CD4-positive, CD25-positive, alpha-beta regulatory T cell (primary cell): ENCODE data around the gene DEAF1. TPM values are rescaled to one million over a fixed set of nuclear protein-coding genes. Genes with fewer than 3 reads are reported as not detected.

ENCODE experiments used
- ATAC-seq, 2 donors: fragments of 150-1000 bp; cut with Tn5 transposase; one replicate each; pipeline ENCODE4 v1.10.0; 2021; ENCODE audit warnings: low read depth in 2 of 2, moderate number of reproducible peaks in 2 of 2, moderate library complexity in 1 of 2
- DNase-seq, 3 donors: peaks; one replicate each; pipeline versions ENCODE4 v3.0.0 to v3.0.0-alpha.2; 2012 to 2022; ENCODE audit warnings: mixed read lengths in 1 of 3
- H3K27ac ChIP-seq: one replicate; pipeline ENCODE4 v1.7.0; 2013; ENCODE audit warnings: mild to moderate bottlenecking, low read length; ENCODE audit not compliant: insufficient read depth, poor library complexity, severe bottlenecking
- H3K27me3 ChIP-seq: one replicate; pipeline ENCODE4 v1.7.0; 2013; ENCODE audit warnings: low read length; ENCODE audit not compliant: control insufficient read depth, insufficient read depth
- H3K36me3 ChIP-seq: one replicate; pipeline ENCODE4 v1.7.0; 2013; ENCODE audit warnings: mild to moderate bottlenecking, low read length, moderate library complexity; ENCODE audit not compliant: control insufficient read depth, insufficient read depth
- H3K4me1 ChIP-seq: 2 replicates; pipeline ENCODE4 v1.7.0; 2013; ENCODE audit warnings: mild to moderate bottlenecking, low read length; ENCODE audit not compliant: insufficient read depth, control insufficient read depth, poor library complexity, severe bottlenecking
- H3K4me3 ChIP-seq: one replicate; pipeline ENCODE4 v1.7.0; 2013; ENCODE audit warnings: low read depth, mild to moderate bottlenecking, low read length, moderate library complexity
- H3K9me3 ChIP-seq, 2 experiments: 1 replicate in 1 of 2; 2 replicates in 1 of 2; pipeline ENCODE4 v1.7.0; 2013; ENCODE audit warnings: low read length in 2 of 2, mild to moderate bottlenecking in 1 of 2, moderate library complexity in 1 of 2; ENCODE audit not compliant: control insufficient read depth in 2 of 2
- H3K27ac Mint-ChIP-seq, 3 donors: one replicate each; pipeline ENCODE4 v1.8.0; 2020 to 2022; ENCODE audit warnings: mild to moderate bottlenecking in 3 of 3, mixed read lengths in 3 of 3, moderate library complexity in 2 of 3
- H3K27me3 Mint-ChIP-seq: one replicate; pipeline ENCODE4 v1.8.0; 2022; ENCODE audit warnings: mild to moderate bottlenecking, mixed read lengths
- H3K36me3 Mint-ChIP-seq: one replicate; pipeline ENCODE4 v1.8.0; 2020; ENCODE audit warnings: mixed read lengths
- H3K4me1 Mint-ChIP-seq, 4 donors: one replicate each; pipeline ENCODE4 v1.8.0; 2020 to 2022; ENCODE audit warnings: mixed read lengths in 4 of 4, mild to moderate bottlenecking in 1 of 4
- H3K4me3 Mint-ChIP-seq, 4 donors: one replicate each; pipeline ENCODE4 v1.8.0; 2020 to 2022; ENCODE audit warnings: mild to moderate bottlenecking in 4 of 4, mixed read lengths in 4 of 4, moderate library complexity in 3 of 4
- H3K9me3 Mint-ChIP-seq, 7 donors: one replicate each; pipeline ENCODE4 v1.8.0; 2020 to 2022; ENCODE audit warnings: mixed read lengths in 7 of 7, mild to moderate bottlenecking in 3 of 7, moderate library complexity in 2 of 7
- polyA plus RNA-seq, 4 donors: library from polyadenylated mRNA; unstranded; fragments of 300-500 nt; fragmentation: Illumina TruSeq; gene quantifications; one replicate each; pipeline ENCODE4 v1.2.3, GENCODE V29; 2021
- total RNA-seq: library from RNA; stranded (reverse); gene quantifications from one replicate; pipeline ENCODE4 v1.2.3, GENCODE V29; 2022

DEAF1 gene
- total and polyA plus RNA-seq, 5 donors from 2014 or later = 33.5 to 84.1 (median 37.7) TPM

DNA sequence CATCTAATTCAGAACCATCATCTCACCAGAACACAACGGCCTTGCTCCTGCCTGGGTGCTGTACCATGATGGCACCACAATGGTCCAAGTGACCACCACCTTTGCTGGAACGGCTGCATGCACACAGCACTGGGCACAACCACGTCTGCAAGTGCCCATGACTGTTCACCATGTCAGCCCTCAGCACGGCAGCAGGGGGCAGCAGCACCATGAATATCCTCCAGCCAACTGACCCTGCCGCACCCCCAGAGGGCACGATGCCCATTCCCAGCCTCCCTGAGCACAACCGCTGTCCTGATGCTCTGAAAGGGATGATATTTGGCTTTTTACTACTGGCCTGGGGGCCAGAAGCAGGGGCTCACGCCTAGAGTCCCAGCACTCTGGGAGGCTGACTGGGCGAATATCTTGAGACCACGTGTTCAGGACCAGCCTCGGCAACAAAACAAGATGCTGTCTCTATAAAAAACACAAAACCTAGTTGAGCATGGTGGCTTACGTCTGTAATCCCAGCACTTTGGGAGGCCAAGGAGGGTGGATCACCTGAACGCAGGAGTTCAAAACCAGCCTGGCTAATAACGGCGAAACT lies 32.2 kb downstream of the DEAF1 start:
- H3K4me1 ChIP-seq = no peaks in the 10 kb centered on the region
- H3K27me3 Mint-ChIP-seq = no peaks in the 10 kb centered on the region
- no peaks in the 10 kb centered on the region for H3K9me3 Mint-ChIP-seq
- no peak overlapping the region for H3K27ac ChIP-seq
- H3K4me3 ChIP-seq = no peak overlapping the region
- no peak overlapping the region for H3K4me3 Mint-ChIP-seq
- H3K27me3 ChIP-seq = no peaks in the 10 kb centered on the region
- peak; percentile 12 to 34 (median 18) for DNase-seq
- peaks cover 14% of the 10 kb centered on the region for H3K36me3 Mint-ChIP-seq
- H3K9me3 ChIP-seq = no peaks in the 10 kb centered on the region
- H3K27ac Mint-ChIP-seq = peak overlapping the region in 1 of 3 donors; percentile 83
- H3K36me3 ChIP-seq = peaks cover 25% of the 10 kb centered on the region
- peaks cover 0 to 4% (median 0%) of the 10 kb centered on the region in 4 donors for H3K4me1 Mint-ChIP-seq
- ATAC-seq = peak; percentile 45 to 55

- Histone ChIP-seq H3K9me3 (no peaks in the 10 kb centered on the region), H3K36me3 (peaks cover 23% of the 10 kb centered on the region), H3K27me3 (no peaks in the 10 kb centered on the region), H3K4me1 (no peaks in the 10 kb centered on the region), H3K27ac (no peak overlapping the region), H3K4me3 (no peak overlapping the region)
- Mint-ChIP-seq H3K4me3 (no peak overlapping the region), H3K4me1 (peaks cover 0 to 4% (median 0%) of the 10 kb centered on the region in 4 donors), H3K36me3 (peaks cover 9% of the 10 kb centered on the region), H3K27me3 (no peaks in the 10 kb centered on the region), H3K9me3 (no peaks in the 10 kb centered on the region), H3K27ac (no peak overlapping the region)
- no peak for DNase-seq
- no peak for ATAC-seq
Measured at GRCh38 chr11:660681-661444, 34.2 kb downstream of the DEAF1 start.

DNA sequence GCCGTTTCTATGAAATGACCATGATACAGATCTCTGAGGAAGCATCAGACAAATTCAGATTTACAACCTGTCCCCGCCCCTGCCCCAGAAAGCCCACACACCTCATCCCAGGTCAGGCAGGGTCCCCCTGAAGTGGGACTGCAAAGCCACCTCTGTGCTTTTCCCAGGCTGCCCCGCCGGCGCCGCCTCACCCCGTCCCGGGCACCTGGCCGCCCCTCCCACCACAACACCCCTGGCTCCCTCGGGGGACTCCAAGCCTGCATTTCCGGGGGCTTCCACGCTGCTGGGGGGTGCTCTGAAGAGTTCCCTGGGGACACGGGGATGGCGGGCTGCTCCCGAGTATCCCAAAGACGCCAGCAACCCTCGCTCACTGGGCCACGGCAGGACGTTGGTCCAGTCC lies 34.7 kb downstream of the DEAF1 start:
- Histone ChIP-seq H3K9me3 (no peaks in the 10 kb centered on the region), H3K36me3 (peaks cover 19% of the 10 kb centered on the region), H3K4me1 (no peaks in the 10 kb centered on the region), H3K27me3 (no peaks in the 10 kb centered on the region), H3K4me3 (no peak overlapping the region), H3K27ac (no peak overlapping the region)
- peaks cover 0 to 4% (median 0%) of the 10 kb centered on the region in 4 donors for H3K4me1 Mint-ChIP-seq
- no peak overlapping the region for H3K4me3 Mint-ChIP-seq
- ATAC-seq = no peak
- H3K27me3 Mint-ChIP-seq = no peaks in the 10 kb centered on the region
- H3K27ac Mint-ChIP-seq = no peak overlapping the region
- peaks cover 4% of the 10 kb centered on the region for H3K36me3 Mint-ChIP-seq
- DNase-seq = no peak
- H3K9me3 Mint-ChIP-seq = no peaks in the 10 kb centered on the region

DNA sequence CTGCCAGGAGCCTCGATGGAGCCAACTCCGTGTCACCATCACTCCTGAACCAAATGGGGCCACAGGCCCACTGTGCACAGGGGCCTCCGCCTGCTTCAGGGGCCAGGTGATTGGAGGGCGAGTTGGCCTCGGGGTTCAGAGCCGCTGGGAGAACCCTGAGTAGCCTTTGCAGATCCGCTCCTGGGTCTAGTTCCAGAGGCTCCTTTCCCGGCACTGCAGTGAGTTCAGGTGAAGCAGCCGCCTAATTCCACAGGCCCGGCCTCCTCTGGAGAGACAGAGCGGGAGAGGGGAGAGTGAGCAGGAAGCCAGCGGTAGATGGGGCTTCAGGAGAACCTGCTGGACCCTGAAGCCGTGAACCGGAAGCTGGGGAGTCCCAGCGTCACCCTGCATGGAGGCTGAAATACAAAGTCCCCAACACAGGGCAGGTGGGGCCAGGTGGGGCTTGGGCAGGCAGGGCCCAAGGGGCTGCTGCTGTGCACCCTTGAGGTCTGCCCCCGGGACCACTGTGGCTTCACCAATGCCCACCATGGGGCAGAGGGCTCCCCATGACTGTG lies 35.4 kb downstream of the DEAF1 start:
- H3K36me3 Mint-ChIP-seq = peaks cover 3% of the 10 kb centered on the region
- H3K4me3 ChIP-seq = no peak overlapping the region
- peaks cover 19% of the 10 kb centered on the region for H3K36me3 ChIP-seq
- no peaks in the 10 kb centered on the region for H3K9me3 ChIP-seq
- no peaks in the 10 kb centered on the region for H3K4me1 ChIP-seq
- no peak overlapping the region for H3K4me3 Mint-ChIP-seq
- no peak overlapping the region for H3K27ac Mint-ChIP-seq
- no peaks in the 10 kb centered on the region for H3K27me3 Mint-ChIP-seq
- H3K27ac ChIP-seq = no peak overlapping the region
- no peaks in the 10 kb centered on the region for H3K9me3 Mint-ChIP-seq
- H3K27me3 ChIP-seq = no peaks in the 10 kb centered on the region
- no peak for ATAC-seq
- H3K4me1 Mint-ChIP-seq = peaks cover 0 to 4% (median 0%) of the 10 kb centered on the region in 4 donors
- DNase-seq = no peak

GRCh38 chr11:657691-658126 lies 37.3 kb downstream of the DEAF1 start:
- Histone ChIP-seq H3K4me1 (no peaks in the 10 kb centered on the region), H3K4me3 (no peak overlapping the region), H3K27me3 (no peaks in the 10 kb centered on the region), H3K9me3 (no peaks in the 10 kb centered on the region), H3K36me3 (peaks cover 18% of the 10 kb centered on the region), H3K27ac (no peak overlapping the region)
- no peak overlapping the region for H3K4me3 Mint-ChIP-seq
- H3K27ac Mint-ChIP-seq = no peak overlapping the region
- no peaks in the 10 kb centered on the region for H3K27me3 Mint-ChIP-seq
- no peak for ATAC-seq
- H3K36me3 Mint-ChIP-seq = peaks cover 6% of the 10 kb centered on the region
- no peak for DNase-seq
- peaks cover 0 to 2% (median 0%) of the 10 kb centered on the region in 4 donors for H3K4me1 Mint-ChIP-seq
- no peaks in the 10 kb centered on the region for H3K9me3 Mint-ChIP-seq

DNA sequence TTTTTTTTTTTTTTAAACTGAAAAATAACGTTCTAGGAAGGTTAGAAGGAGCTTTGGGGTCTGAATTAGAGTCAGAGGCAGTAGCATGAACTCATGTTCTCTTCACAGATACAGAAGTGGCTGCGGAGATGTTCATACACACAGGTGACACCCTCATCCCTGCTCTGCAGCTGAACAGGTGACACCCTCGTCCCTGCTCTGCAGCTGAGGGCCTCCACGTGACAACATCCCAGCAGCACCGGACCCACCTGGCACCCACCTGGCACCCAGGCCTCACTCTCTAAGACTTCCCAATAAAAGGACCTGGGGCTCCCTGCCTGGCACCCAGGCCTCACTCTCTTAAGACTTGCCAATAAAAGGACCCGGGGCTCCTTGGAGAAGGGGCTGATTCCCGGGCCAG lies 38.2 kb downstream of the DEAF1 start:
- H3K4me3 Mint-ChIP-seq = no peak overlapping the region
- Histone ChIP-seq H3K36me3 (peaks cover 19% of the 10 kb centered on the region), H3K27ac (no peak overlapping the region), H3K4me3 (no peak overlapping the region), H3K4me1 (no peaks in the 10 kb centered on the region), H3K27me3 (no peaks in the 10 kb centered on the region), H3K9me3 (no peaks in the 10 kb centered on the region)
- H3K27me3 Mint-ChIP-seq = no peaks in the 10 kb centered on the region
- H3K27ac Mint-ChIP-seq = no peak overlapping the region
- H3K36me3 Mint-ChIP-seq = peaks cover 12% of the 10 kb centered on the region
- ATAC-seq (no peak), DNase-seq (no peak)
- H3K4me1 Mint-ChIP-seq = no peaks in the 10 kb centered on the region
- no peaks in the 10 kb centered on the region for H3K9me3 Mint-ChIP-seq

GRCh38 chr11:656426-656825 lies 38.6 kb downstream of the DEAF1 start:
- Mint-ChIP-seq H3K27me3 (no peaks in the 10 kb centered on the region), H3K4me3 (no peak overlapping the region), H3K9me3 (no peaks in the 10 kb centered on the region), H3K27ac (no peak overlapping the region), H3K36me3 (peaks cover 12% of the 10 kb centered on the region), H3K4me1 (no peaks in the 10 kb centered on the region)
- no peaks in the 10 kb centered on the region for H3K27me3 ChIP-seq
- H3K27ac ChIP-seq = no peak overlapping the region
- H3K9me3 ChIP-seq = no peaks in the 10 kb centered on the region
- no peaks in the 10 kb centered on the region for H3K4me1 ChIP-seq
- peaks cover 21% of the 10 kb centered on the region for H3K36me3 ChIP-seq
- ATAC-seq = no peak
- no peak overlapping the region for H3K4me3 ChIP-seq
- no peak for DNase-seq
